Measurements from ENCODE around the gene HAPLN3. TPM values are rescaled to one million over a fixed set of nuclear protein-coding genes. Genes with fewer than 3 reads are reported as not detected.

The HAPLN3 gene
- total RNA-seq, 1 donor from 2014 or later = 2.7 TPM

DNA sequence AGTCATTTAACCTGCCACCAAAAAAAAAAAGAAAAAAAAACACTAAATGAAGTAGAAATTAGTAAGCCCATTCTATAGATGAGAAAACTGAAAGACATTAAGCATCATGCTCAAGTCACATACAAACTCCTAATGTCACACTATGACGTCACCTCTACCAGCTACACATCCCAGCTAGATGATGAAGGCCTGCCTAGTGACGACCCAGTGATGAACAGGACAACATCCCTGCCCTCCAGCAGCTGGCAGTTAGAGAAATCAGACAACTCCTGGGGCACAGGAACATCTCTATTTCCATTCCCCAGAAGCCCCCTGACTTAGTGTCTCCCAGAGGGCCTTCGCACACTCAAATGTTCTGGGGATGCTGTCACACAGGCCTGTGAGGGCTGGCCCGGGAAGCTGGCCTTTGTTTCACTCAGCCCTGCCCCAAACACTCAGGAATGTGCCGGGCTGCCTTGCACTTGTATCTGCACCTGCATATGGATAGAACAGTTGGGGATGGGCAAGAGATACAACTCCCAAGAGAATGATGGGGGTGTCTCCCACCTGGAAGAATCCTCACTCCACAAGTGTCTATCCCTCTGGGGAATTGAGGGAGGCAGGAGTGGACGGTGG, 7.0 kb upstream of the HAPLN3 start:
- H3F3A ChIP-seq (ENCODE audit: low read depth) = peaks cover 11% of the 10 kb centered on the region
- no peak overlapping the region for H3K4me2 ChIP-seq
- no peak overlapping the region for H3K9ac ChIP-seq
- H3K79me2 ChIP-seq (ENCODE audit: low read depth) = no peaks in the 10 kb centered on the region
- H3K4me3 ChIP-seq = no peak overlapping the region
- no peaks in the 10 kb centered on the region for H3K36me3 ChIP-seq
- no peaks in the 10 kb centered on the region for H3K9me3 Mint-ChIP-seq
- H4K20me1 ChIP-seq (ENCODE audit: low read depth) = peaks cover 6% of the 10 kb centered on the region
- no peak overlapping the region for H3K27ac ChIP-seq
- peaks cover 2% of the 10 kb centered on the region for H3K27me3 Mint-ChIP-seq (ENCODE audit: insufficient read depth, low read depth)
- peaks cover 12% of the 10 kb centered on the region for H3K4me1 ChIP-seq
- no peaks in the 10 kb centered on the region for H3K27me3 ChIP-seq
- TF ChIP-seq EZH2 (IDR thresholded peaks at IDR 0.05) = no peak
- no peak for TF ChIP-seq CTCF (IDR thresholded peaks at IDR 0.05)
- no peak for TF ChIP-seq EZH2phosphoT487 (IDR thresholded peaks at IDR 0.05)
- no peak overlapping the region for H2AFZ ChIP-seq (replicated peaks)
- H3K4me1 Mint-ChIP-seq = peaks cover 21% of the 10 kb centered on the region
- no peak overlapping the region for H3K4me3 Mint-ChIP-seq
- H3K27ac Mint-ChIP-seq = no peak overlapping the region
- H3K9me3 ChIP-seq (ENCODE audit: low read depth) = no peaks in the 10 kb centered on the region
- no peak for DNase-seq (ENCODE audit: low spot score)
- peaks cover 23% of the 10 kb centered on the region for H3K36me3 Mint-ChIP-seq

- peaks cover 3% of the 10 kb centered on the region for H3K27me3 Mint-ChIP-seq (ENCODE audit: insufficient read depth, low read depth)
- no peak overlapping the region for H3K4me3 ChIP-seq
- H3K27me3 ChIP-seq = no peaks in the 10 kb centered on the region
- peaks cover 15% of the 10 kb centered on the region for H3F3A ChIP-seq (ENCODE audit: low read depth)
- H3K9me3 ChIP-seq (ENCODE audit: low read depth) = no peaks in the 10 kb centered on the region
- H4K20me1 ChIP-seq (ENCODE audit: low read depth) = peaks cover 6% of the 10 kb centered on the region
- peaks cover 18% of the 10 kb centered on the region for H3K36me3 Mint-ChIP-seq
- H3K4me1 Mint-ChIP-seq = peaks cover 25% of the 10 kb centered on the region
- no peak for DNase-seq (ENCODE audit: low spot score)
- peaks cover 19% of the 10 kb centered on the region for H3K4me1 ChIP-seq
- no peak overlapping the region for H2AFZ ChIP-seq (replicated peaks)
- H3K27ac ChIP-seq = no peak overlapping the region
- no peaks in the 10 kb centered on the region for H3K36me3 ChIP-seq
- no peak overlapping the region for H3K27ac Mint-ChIP-seq
- H3K4me2 ChIP-seq = no peak overlapping the region
- no peak overlapping the region for H3K4me3 Mint-ChIP-seq
- H3K9ac ChIP-seq = no peak overlapping the region
- H3K79me2 ChIP-seq (ENCODE audit: low read depth) = no peaks in the 10 kb centered on the region
- no peak for TF ChIP-seq EZH2phosphoT487 (IDR thresholded peaks at IDR 0.05)
- no peak for TF ChIP-seq CTCF (IDR thresholded peaks at IDR 0.05)
- no peak for TF ChIP-seq EZH2 (IDR thresholded peaks at IDR 0.05)
- no peaks in the 10 kb centered on the region for H3K9me3 Mint-ChIP-seq
Measured at GRCh38 chr15:88901508-88902220, 6.3 kb upstream of the HAPLN3 start.

GRCh38 chr15:88900982-88901418, 5.7 kb upstream of the HAPLN3 start:
- no peak overlapping the region for H3K27ac Mint-ChIP-seq

More at GRCh38 chr15:88900982-88901418, 5.7 kb upstream of the HAPLN3 start:
- Histone ChIP-seq H3K4me2 (no peak overlapping the region), H3F3A (ENCODE audit: low read depth) (peaks cover 21% of the 10 kb centered on the region), H3K9ac (no peak overlapping the region), H3K9me3 (ENCODE audit: low read depth) (no peaks in the 10 kb centered on the region), H2AFZ (replicated peaks) (no peak overlapping the region), H3K4me3 (no peak overlapping the region), H3K79me2 (ENCODE audit: low read depth) (no peaks in the 10 kb centered on the region), H3K36me3 (no peaks in the 10 kb centered on the region), H3K4me1 (peaks cover 24% of the 10 kb centered on the region), H3K27me3 (no peaks in the 10 kb centered on the region), H4K20me1 (ENCODE audit: low read depth) (peaks cover 6% of the 10 kb centered on the region), H3K27ac (no peak overlapping the region)
- no peaks in the 10 kb centered on the region for H3K9me3 Mint-ChIP-seq
- no peak overlapping the region for H3K4me3 Mint-ChIP-seq
- H3K4me1 Mint-ChIP-seq = peaks cover 28% of the 10 kb centered on the region
- no peak for DNase-seq (ENCODE audit: low spot score)
- H3K27me3 Mint-ChIP-seq (ENCODE audit: insufficient read depth, low read depth) = peaks cover 4% of the 10 kb centered on the region
- TF ChIP-seq EZH2phosphoT487 (IDR thresholded peaks at IDR 0.05) (no peak), EZH2 (IDR thresholded peaks at IDR 0.05) (no peak), CTCF (IDR thresholded peaks at IDR 0.05) (no peak)
- H3K36me3 Mint-ChIP-seq = peaks cover 18% of the 10 kb centered on the region
